ENCODE measurements around the gene DHRS12. TPM values are rescaled to one million over a fixed set of nuclear protein-coding genes. Genes with fewer than 3 reads are reported as not detected.
A peak's percentile ranks its signal among the peaks of the same experiment; 100 is the strongest.

The DHRS12 gene, protein sequence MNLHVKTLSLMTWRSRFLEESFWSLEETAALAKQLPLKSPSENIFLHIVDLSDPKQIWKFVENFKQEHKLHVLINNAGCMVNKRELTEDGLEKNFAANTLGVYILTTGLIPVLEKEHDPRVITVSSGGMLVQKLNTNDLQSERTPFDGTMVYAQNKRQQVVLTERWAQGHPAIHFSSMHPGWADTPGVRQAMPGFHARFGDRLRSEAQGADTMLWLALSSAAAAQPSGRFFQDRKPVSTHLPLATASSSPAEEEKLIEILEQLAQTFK
- total RNA-seq (10 to 100 TPM; 11.4 to 26.9 (median 14.9) TPM), polyA plus RNA-seq (10 to 100 TPM in 2 of 3 donors, 1 to 10 TPM in 1; 7.4 to 23.4 (median 16.2) TPM)

DNA sequence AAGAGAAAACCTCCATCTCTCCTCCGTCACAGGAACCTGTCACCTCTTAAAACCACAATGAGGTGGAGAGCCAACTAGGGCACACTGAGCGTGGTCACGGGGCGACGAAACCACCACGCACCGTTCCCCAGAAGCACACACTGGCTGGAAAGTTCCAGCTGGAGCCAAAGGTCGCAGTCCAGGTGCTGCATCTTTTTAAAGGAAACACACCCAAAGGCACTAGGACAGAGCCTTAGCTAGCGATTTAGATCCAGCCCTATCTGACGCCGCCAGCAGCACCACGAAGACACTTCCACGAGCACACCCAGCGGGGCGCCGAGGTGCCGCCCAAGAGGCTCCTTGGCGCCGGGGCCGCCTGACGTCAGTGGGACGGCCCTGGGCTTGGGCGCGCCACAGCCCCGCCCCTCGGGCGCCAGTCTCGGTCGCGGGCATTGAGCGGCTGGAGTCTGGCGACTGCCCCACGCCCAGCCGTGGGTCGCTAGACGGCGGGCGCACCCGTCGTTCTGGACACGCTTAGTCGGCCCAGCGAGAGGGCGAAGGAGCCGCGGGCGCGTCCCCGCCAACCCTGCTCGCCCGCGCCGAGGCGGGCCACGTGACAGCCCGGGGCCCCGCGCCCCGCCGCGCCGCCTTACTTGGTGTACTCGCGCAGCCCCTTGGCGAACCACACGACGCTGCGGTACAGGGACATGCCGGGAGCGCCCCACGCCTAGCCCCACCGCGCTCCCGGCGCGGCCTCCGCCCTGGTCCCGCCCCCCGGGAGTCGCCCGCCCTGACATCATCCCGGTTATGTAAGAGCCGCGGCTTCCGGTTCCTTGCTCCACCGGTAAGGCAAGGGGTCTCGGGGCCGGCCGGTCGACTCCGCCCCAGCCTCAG lies at the start of gene DHRS12:
DHRS12 (minus strand) TSS at position 742 of the 873 bp plus-strand sequence. CDS start 4,504 bp downstream, outside the sequence.
- H3K27ac ChIP-seq: peak within 1 kb of the TSS; percentile 91 to 99 (median 97)
- peaks cover 0 to 1% (median 0%) of the 10 kb centered on the region in 4 donors for H3K36me3 ChIP-seq
- peak; percentile 97 for DNase-seq
- TF ChIP-seq, protein P1, sequence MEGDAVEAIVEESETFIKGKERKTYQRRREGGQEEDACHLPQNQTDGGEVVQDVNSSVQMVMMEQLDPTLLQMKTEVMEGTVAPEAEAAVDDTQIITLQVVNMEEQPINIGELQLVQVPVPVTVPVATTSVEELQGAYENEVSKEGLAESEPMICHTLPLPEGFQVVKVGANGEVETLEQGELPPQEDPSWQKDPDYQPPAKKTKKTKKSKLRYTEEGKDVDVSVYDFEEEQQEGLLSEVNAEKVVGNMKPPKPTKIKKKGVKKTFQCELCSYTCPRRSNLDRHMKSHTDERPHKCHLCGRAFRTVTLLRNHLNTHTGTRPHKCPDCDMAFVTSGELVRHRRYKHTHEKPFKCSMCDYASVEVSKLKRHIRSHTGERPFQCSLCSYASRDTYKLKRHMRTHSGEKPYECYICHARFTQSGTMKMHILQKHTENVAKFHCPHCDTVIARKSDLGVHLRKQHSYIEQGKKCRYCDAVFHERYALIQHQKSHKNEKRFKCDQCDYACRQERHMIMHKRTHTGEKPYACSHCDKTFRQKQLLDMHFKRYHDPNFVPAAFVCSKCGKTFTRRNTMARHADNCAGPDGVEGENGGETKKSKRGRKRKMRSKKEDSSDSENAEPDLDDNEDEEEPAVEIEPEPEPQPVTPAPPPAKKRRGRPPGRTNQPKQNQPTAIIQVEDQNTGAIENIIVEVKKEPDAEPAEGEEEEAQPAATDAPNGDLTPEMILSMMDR (IDR thresholded peaks at IDR 0.05): no peak
- peak in 2 of 4 donors; percentile 31 to 45 for TF ChIP-seq EP300 (IDR thresholded peaks at IDR 0.05)
- peak; percentile 83 to 86 for TF ChIP-seq POLR2A (IDR thresholded peaks at IDR 0.05)
- peak; percentile 89 to 93 (median 92) for TF ChIP-seq POLR2AphosphoS5 (IDR thresholded peaks at IDR 0.05)
- intact Hi-C loops (cut with DNase I): loop anchor here (1.0 to 10.0 kb wide), 5 partner anchors 66 to 1679 kb away; partner anchors contain the start of genes FAM124A, INTS6 and WDFY2
- no peaks in the 10 kb centered on the region for H3K9me3 ChIP-seq
- peaks cover 0 to 54% (median 45%) of the 10 kb centered on the region in 4 donors for H3K4me1 ChIP-seq
- H3K4me3 ChIP-seq: peak within 1 kb of the TSS; percentile 52 to 83 (median 67)
- H3K27me3 ChIP-seq: no peaks in the 10 kb centered on the region
- WGBS, 2 donors: 1% methylated on average over 91 of the region's 91 CpGs

DNA sequence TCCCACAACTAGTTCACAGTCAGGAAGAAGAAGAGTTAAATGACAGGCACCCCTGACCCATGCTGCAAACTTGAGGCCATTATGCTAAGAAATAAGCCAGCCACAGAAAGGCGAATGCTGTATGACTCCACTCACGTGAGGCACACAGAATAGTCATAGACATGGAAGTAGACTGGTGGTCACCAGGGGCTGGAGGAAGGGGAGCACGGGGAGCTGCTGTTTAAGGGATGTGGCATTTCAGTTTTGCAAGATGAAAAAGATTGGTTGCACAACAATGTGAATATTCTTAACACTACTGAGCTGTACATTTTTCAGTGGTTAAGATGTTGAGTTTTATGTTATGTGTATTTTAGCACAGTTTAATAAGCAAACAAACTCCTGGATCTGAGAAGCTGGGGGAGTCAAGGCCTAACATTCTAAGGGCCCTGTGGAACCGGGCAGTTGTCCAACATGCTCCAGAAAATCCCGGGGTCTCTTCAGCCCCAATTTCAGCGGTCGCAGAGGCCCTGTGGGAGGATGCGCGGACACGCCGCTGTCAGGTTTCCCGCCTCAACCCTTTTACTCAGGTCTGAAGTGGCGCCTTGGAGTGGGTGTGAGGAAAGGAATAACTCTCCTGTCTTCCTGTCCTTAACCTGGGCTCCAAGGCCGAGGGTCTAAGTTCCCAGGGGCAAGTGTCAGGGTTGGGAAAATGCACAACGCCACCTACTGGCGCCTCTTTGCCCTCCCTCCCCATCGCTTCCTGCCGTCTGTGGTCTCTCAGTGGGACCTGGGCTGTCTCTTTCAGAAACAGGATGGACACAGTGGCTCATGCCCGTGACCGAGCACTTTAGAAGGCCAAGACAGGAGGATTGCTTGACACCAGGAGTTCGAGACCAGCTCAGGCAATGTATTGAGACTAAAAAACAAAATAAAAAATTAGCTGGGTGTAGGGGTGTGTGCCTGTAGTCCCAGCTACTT lies 45.5 kb upstream of the DHRS12 start:
- Histone ChIP-seq H3K36me3 (no peaks in the 10 kb centered on the region), H3K4me3 (no peak overlapping the region), H3K9me3 (no peaks in the 10 kb centered on the region), H3K27ac (no peak overlapping the region), H3K4me1 (peaks cover 0 to 8% (median 2%) of the 10 kb centered on the region in 4 donors), H3K27me3 (no peaks in the 10 kb centered on the region)
- DNase-seq: no peak
- TF ChIP-seq, protein P1 (IDR thresholded peaks at IDR 0.05): peak in 2 of 4 experiments; percentile 15 to 17
- TF ChIP-seq POLR2A (IDR thresholded peaks at IDR 0.05) (no peak), POLR2AphosphoS5 (IDR thresholded peaks at IDR 0.05) (no peak), EP300 (IDR thresholded peaks at IDR 0.05) (no peak)
- 70% methylated on average over 21 of the region's 21 CpGs for WGBS, 2 donors
- intact Hi-C loops (cut with DNase I): no loop called here

DNA sequence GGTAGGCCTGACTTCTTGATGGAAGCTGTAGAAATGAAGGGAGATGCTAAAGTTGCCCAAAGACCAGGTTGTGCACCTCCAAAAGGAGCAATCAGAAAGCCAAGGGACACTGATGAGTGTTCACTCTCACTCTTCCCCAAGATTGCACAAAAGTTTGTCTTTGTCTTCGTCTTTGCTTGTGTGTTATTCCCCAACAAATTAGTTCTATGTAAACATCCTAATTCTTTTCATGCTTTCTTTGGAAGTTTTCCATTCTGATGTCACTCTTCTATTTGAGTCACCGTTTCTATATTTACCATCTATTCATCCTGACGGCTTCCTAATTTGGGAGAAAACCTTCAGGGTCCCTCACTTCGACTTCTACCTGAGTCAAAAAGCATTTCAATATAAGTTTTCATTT lies 44.7 kb upstream of the DHRS12 start:
- H3K27ac ChIP-seq: no peak overlapping the region
- no peak overlapping the region for H3K4me3 ChIP-seq
- intact Hi-C loops (cut with DNase I): no loop called here
- no peaks in the 10 kb centered on the region for H3K27me3 ChIP-seq
- no peaks in the 10 kb centered on the region for H3K9me3 ChIP-seq
- no peaks in the 10 kb centered on the region for H3K36me3 ChIP-seq
- TF ChIP-seq, protein P1 (IDR thresholded peaks at IDR 0.05): no peak
- no peak for TF ChIP-seq POLR2A (IDR thresholded peaks at IDR 0.05)
- no peak for TF ChIP-seq EP300 (IDR thresholded peaks at IDR 0.05)
- no peak for TF ChIP-seq POLR2AphosphoS5 (IDR thresholded peaks at IDR 0.05)
- peaks cover 0 to 8% (median 2%) of the 10 kb centered on the region in 4 donors for H3K4me1 ChIP-seq
- 67 to 75% methylated on average over 4 of the region's 4 CpGs for WGBS, 2 donors
- DNase-seq: no peak

DNA sequence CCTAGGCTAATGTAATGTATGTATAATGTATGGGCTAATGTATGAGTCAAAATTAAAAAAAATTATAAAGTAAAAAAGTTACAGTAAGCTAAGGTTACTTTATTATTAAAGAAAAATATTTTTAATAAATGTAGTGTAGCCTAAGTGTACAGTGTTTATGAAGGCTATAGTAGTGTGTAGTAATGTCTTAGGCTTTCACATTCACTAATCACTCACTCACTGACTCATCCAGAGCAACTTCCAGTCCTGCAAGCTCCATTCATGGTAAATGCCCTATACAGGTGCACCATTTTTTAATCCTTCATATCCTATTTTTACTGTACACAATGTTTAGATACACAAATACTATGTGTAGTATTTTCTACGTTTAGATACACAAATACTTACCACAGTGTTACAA lies 42.8 kb upstream of the DHRS12 start:
- DNase-seq: no peak
- H3K27ac ChIP-seq: no peak overlapping the region
- intact Hi-C loops (cut with DNase I): no loop called here

More for the DNA sequence above, 42.8 kb upstream of the DHRS12 start:
- TF ChIP-seq POLR2A (IDR thresholded peaks at IDR 0.05) (no peak), POLR2AphosphoS5 (IDR thresholded peaks at IDR 0.05) (no peak), EP300 (IDR thresholded peaks at IDR 0.05) (no peak)
- TF ChIP-seq, protein P1 (IDR thresholded peaks at IDR 0.05): no peak
- Histone ChIP-seq H3K9me3 (no peaks in the 10 kb centered on the region), H3K4me1 (peaks cover 0 to 8% (median 2%) of the 10 kb centered on the region in 4 donors), H3K27me3 (no peaks in the 10 kb centered on the region), H3K4me3 (no peak overlapping the region), H3K36me3 (no peaks in the 10 kb centered on the region)
- 81 to 82% methylated on average over 1 of the region's 1 CpG for WGBS, 2 donors
